Smooth muscle cell (in vitro differentiated cells): Measurements from ENCODE around the gene PRR15L. TPM values are rescaled to one million over a fixed set of nuclear protein-coding genes. Genes with fewer than 3 reads are reported as not detected.
"Not testable (repeated sequence)": the region's sequence is repeated elsewhere in the genome, so short reads cannot be mapped to it uniquely, and the experiment has no call there.

Source experiments
- DNase-seq: peaks from one replicate; lab custom pipeline; 2025; ENCODE audit not compliant: unreplicated experiment; lab: John Stamatoyannopoulos, UW
- H2AFZ ChIP-seq: fragments of 200-600 bp; sonication (generic); 2 replicates; pipeline ENCODE4 v1.6.0; 2016; ENCODE audit warnings: antibody characterized with exemption, low read depth, mild to moderate bottlenecking
- H3F3A ChIP-seq: fragments of 200-600 bp; sonication (generic); 2 replicates; pipeline ENCODE4 v1.6.0; 2017; ENCODE audit warnings: antibody characterized with exemption, low read depth
- H3K27ac ChIP-seq: fragments of 200-600 bp; sonication (generic); 2 replicates; pipeline ENCODE4 v1.5.1; 2016; ENCODE audit warnings: low read depth, mild to moderate bottlenecking
- H3K27me3 ChIP-seq: fragments of 200-600 bp; sonication (generic); 2 replicates; pipeline ENCODE4 v1.6.1; 2016; ENCODE audit warnings: low read depth, mild to moderate bottlenecking
- H3K36me3 ChIP-seq: fragments of 200-600 bp; sonication (generic); 2 replicates; pipeline ENCODE4 v1.5.1; 2016; ENCODE audit warnings: low read depth
- H3K4me1 ChIP-seq: fragments of 200-600 bp; sonication (generic); 2 replicates; pipeline ENCODE4 v1.5.1; 2016; ENCODE audit warnings: low read depth
- H3K4me2 ChIP-seq: fragments of 200-600 bp; sonication (generic); 2 replicates; pipeline ENCODE4 v1.6.0; 2016; ENCODE audit warnings: mild to moderate bottlenecking
- H3K4me3 ChIP-seq: fragments of 200-600 bp; sonication (generic); 2 replicates; pipeline ENCODE4 v1.5.1; 2016; ENCODE audit warnings: mild to moderate bottlenecking
- H3K79me2 ChIP-seq: fragments of 200-600 bp; sonication (generic); 2 replicates; pipeline ENCODE4 v1.6.0; 2016; ENCODE audit warnings: low read depth, mild to moderate bottlenecking
- H3K9ac ChIP-seq: fragments of 200-600 bp; sonication (generic); 2 replicates; pipeline ENCODE4 v1.6.0; 2016; ENCODE audit warnings: low read depth
- H3K9me3 ChIP-seq: fragments of 200-600 bp; sonication (generic); replicated peaks from 2 replicates; pipeline ENCODE4 v1.5.1; 2016; ENCODE audit warnings: low read depth
- H4K20me1 ChIP-seq: fragments of 200-600 bp; sonication (generic); 2 replicates; pipeline ENCODE4 v1.6.0; 2016; ENCODE audit warnings: low read depth
- WGBS: methylation state at CpG from one replicate; pipeline ENCODE4 v1.1.7; 2016; ENCODE audit warnings: low lambda C conversion rate; 5-methylcytosine and 5-hydroxymethylcytosine counted together
- polyA plus RNA-seq: library from polyadenylated mRNA; unstranded; fragments of >200 nt; fragmentation: Nextera tagmentation; extraction: Ambion mirVana; gene quantifications from 2 replicates; pipeline ENCODE4 v1.2.1, GENCODE V29; 2016
- total RNA-seq: library from RNA; depleted of rRNA; stranded (reverse); fragments of >200 nt; gene quantifications from 2 replicates; pipeline ENCODE4 v1.2.3, GENCODE V29; 2014
- TF ChIP-seq, protein P1 (sequence below): fragments of 200-600 bp; sonication (generic); IDR thresholded peaks from 2 replicates; pipeline ENCODE4 v1.5.1; 2017; ENCODE audit warnings: borderline replicate concordance, mild to moderate bottlenecking, antibody characterized with exemption; ENCODE audit not compliant: insufficient read depth, poor library complexity, severe bottlenecking

Gene PRR15L
- total and polyA plus RNA-seq, 2 experiments from 2014 or later, result not detected

DNA sequence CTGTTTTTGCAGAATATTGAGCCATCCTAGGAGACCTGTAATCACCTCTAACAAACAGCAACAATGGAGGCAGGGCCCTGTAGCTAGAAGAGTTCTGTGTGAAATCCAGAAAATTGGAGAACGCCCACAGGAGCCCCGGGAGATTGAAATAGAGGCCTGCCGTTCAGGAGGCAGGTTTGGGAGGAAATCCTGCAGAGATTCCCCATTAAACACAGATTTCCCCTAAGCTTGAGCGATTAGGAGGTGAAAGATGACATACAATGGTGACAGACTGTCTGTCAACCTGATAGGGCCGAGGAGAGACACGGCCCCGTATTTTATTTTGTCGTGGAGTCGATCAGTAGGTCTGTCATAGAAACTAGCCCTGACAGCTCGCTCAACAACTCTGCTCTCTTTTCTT, 31.5 kb upstream of the PRR15L start:
- no peaks in the 10 kb centered on the region for H3K36me3 ChIP-seq

DNA sequence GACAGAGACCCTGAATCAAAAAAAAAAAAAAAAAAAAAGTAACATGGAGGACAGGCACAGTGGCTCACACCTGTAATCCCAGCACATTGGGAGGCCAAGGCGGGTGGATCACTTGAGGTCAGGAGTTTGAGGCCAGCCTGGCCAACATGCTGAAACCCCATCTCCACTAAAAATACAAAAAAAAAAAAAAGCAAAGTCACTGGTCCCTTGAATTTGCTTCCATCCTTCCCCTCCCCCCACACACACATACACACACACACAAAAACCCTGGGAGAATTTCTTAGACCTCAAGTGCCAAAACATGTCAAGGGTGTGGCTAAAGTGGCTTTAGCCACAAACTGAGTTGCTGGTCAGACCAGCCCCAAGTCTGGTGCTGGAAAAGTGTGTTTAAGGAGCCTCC, 30.8 kb upstream of the PRR15L start:
- H4K20me1 ChIP-seq, H3K27me3 ChIP-seq, H3K36me3 ChIP-seq, H3K79me2 ChIP-seq, H3K4me2 ChIP-seq, DNase-seq, H3K9ac ChIP-seq, H3K27ac ChIP-seq, H3K4me3 ChIP-seq, H3F3A ChIP-seq, H3K9me3 ChIP-seq, H2AFZ ChIP-seq: not testable (repeated sequence)
- WGBS, result 100% methylated on average over 1 of the region's 1 CpG
- H3K4me1 ChIP-seq, result peaks cover 59% of the 10 kb centered on the region

More for the DNA sequence above, 31.5 kb upstream of the PRR15L start:
- peaks cover 65% of the 10 kb centered on the region for H3K4me1 ChIP-seq
- H3F3A ChIP-seq, result peaks cover 6% of the 10 kb centered on the region
- DNase-seq, result no peak
- H3K4me3 ChIP-seq, result no peak overlapping the region
- H3K27ac ChIP-seq, result no peak overlapping the region
- no peak overlapping the region for H3K4me2 ChIP-seq
- no peaks in the 10 kb centered on the region for H3K9me3 ChIP-seq
- TF ChIP-seq, protein P1, sequence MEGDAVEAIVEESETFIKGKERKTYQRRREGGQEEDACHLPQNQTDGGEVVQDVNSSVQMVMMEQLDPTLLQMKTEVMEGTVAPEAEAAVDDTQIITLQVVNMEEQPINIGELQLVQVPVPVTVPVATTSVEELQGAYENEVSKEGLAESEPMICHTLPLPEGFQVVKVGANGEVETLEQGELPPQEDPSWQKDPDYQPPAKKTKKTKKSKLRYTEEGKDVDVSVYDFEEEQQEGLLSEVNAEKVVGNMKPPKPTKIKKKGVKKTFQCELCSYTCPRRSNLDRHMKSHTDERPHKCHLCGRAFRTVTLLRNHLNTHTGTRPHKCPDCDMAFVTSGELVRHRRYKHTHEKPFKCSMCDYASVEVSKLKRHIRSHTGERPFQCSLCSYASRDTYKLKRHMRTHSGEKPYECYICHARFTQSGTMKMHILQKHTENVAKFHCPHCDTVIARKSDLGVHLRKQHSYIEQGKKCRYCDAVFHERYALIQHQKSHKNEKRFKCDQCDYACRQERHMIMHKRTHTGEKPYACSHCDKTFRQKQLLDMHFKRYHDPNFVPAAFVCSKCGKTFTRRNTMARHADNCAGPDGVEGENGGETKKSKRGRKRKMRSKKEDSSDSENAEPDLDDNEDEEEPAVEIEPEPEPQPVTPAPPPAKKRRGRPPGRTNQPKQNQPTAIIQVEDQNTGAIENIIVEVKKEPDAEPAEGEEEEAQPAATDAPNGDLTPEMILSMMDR, result no peak
- no peak overlapping the region for H2AFZ ChIP-seq
- 67% methylated on average over 10 of the region's 10 CpGs for WGBS
- no peaks in the 10 kb centered on the region for H3K27me3 ChIP-seq
- H3K79me2 ChIP-seq, result no peaks in the 10 kb centered on the region
- no peak overlapping the region for H3K9ac ChIP-seq
- H4K20me1 ChIP-seq, result no peaks in the 10 kb centered on the region

DNA sequence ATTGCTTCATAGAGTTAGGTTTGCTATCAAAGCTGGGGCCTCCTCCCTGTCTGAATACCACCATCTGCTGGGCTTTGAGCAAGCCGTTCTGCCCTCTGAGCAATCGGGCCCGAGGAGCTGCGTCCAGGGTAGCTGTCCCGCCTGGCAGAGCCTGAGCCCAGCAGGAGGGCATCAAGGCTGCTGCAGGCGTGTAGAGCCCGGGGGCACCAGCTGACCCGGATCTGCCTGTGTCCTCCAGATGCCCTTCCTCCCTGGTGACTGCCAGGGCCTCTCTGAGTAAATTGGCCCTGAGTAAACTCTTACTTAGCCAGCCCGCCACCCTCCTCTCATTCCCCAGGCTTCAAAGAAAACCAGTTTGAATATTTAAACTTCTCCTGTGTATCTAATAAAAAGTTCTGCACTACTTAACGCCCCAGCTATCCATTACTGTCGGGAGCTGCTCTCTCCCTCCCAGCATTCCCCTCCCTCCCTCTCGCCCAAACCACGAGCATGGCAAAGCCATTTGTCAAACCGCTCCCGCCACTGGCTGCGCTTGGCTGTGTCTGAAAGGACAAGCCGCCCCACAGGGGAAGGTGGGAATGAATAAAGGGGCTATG, 29.7 kb upstream of the PRR15L start:
- no peaks in the 10 kb centered on the region for H3K27me3 ChIP-seq
- TF ChIP-seq, protein P1, result no peak
- H3F3A ChIP-seq, result peaks cover 6% of the 10 kb centered on the region
- H2AFZ ChIP-seq, result no peak overlapping the region
- WGBS, result 40% methylated on average over 17 of the region's 17 CpGs
- DNase-seq, result no peak
- no peaks in the 10 kb centered on the region for H3K36me3 ChIP-seq
- no peaks in the 10 kb centered on the region for H3K79me2 ChIP-seq
- no peak overlapping the region for H3K9ac ChIP-seq
- peaks cover 49% of the 10 kb centered on the region for H3K4me1 ChIP-seq
- H4K20me1 ChIP-seq, result no peaks in the 10 kb centered on the region
- no peak overlapping the region for H3K4me3 ChIP-seq
- peak overlapping the region; percentile 25 for H3K4me2 ChIP-seq
- H3K9me3 ChIP-seq, result no peaks in the 10 kb centered on the region
- H3K27ac ChIP-seq, result no peak overlapping the region

DNA sequence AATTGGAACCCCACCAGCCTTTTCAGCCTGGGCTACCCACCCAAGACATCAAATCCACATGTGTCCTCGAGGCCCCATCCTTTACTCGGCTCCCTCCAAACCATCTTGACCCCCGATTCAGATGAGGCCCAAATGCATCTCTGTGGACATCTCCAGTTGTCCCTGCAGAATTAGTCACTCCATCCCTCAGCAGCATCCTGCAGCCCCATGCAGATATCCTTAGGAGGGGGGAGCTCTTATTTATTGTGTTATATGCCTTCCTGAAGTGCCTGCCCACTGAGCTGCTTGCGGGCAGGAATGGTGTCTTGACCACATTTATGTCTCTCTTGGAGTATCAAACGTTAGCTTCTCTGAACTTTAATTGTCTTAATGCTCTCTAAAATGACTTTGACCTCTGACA, 28.8 kb upstream of the PRR15L start:
- no peaks in the 10 kb centered on the region for H3K27me3 ChIP-seq
- H3K9me3 ChIP-seq, result no peaks in the 10 kb centered on the region
- H3K4me2 ChIP-seq, result no peak overlapping the region
- no peak overlapping the region for H3K27ac ChIP-seq
- H2AFZ ChIP-seq, result no peak overlapping the region
- H3K9ac ChIP-seq, result no peak overlapping the region
- peaks cover 44% of the 10 kb centered on the region for H3K4me1 ChIP-seq
- no peaks in the 10 kb centered on the region for H4K20me1 ChIP-seq
- DNase-seq, result no peak
- 88% methylated on average over 5 of the region's 5 CpGs for WGBS
- H3K79me2 ChIP-seq, result no peaks in the 10 kb centered on the region
- TF ChIP-seq, protein P1, result no peak
- no peaks in the 10 kb centered on the region for H3K36me3 ChIP-seq
- H3F3A ChIP-seq, result peaks cover 6% of the 10 kb centered on the region
- H3K4me3 ChIP-seq, result no peak overlapping the region
